IMR-90 (cell line): ENCODE data around the gene ARHGAP31. TPM values are rescaled to one million over a fixed set of nuclear protein-coding genes. Genes with fewer than 3 reads are reported as not detected.
A peak's percentile ranks its signal among the peaks of the same experiment; 100 is the strongest.

ENCODE experiments used
- ATAC-seq: fragments of 200-7000 bp; cut with Tn5 transposase; 2 replicates; pipeline ENCODE4 v1.9.1; 2020; ENCODE audit warnings: low read depth, mild to moderate bottlenecking, moderate library complexity
- BruUV-seq: library from RNA; stranded (reverse); fragments of 400-500 nt; replicated peaks from 2 replicates; lab custom pipeline; 2021; lab: Mats Ljungman, UMichigan
- CTCF ChIA-PET: fragments of 300-600 bp; formaldehyde crosslinking; extraction: SDS; loops from one replicate; lab custom pipeline; 2021; ENCODE audit warnings: antibody characterized with exemption; lab: Yijun Ruan, JAX
- POLR2A ChIA-PET: fragments of 300-600 bp; sonication (Branson Sonifier 250); formaldehyde crosslinking; loops from one replicate; lab custom pipeline; 2022; ENCODE audit warnings: antibody characterized with exemption; ENCODE audit not compliant: unreplicated experiment; lab: Charles Lee
- DNase-seq: peaks from one replicate; pipeline ENCODE4 v3.0.0; 2013
- H2AFZ ChIP-seq: replicated peaks from 2 replicates; pipeline ENCODE3; 2013; ENCODE audit warnings: low read length, mild to moderate bottlenecking; ENCODE audit not compliant: poor library complexity
- H2AK5ac ChIP-seq: 2 replicates; pipeline ENCODE4 v1.6.1; 2013; ENCODE audit warnings: low read depth, low read length, inconsistent platforms
- H2AK9ac ChIP-seq: replicated peaks from 2 replicates; pipeline ENCODE3; 2013; ENCODE audit warnings: mild to moderate bottlenecking, low read depth, low read length, moderate library complexity; ENCODE audit not compliant: poor library complexity
- H2BK120ac ChIP-seq: 2 replicates; pipeline ENCODE4 v1.6.1; 2013; ENCODE audit warnings: low read depth, low read length, inconsistent platforms
- H2BK15ac ChIP-seq: 3 replicates; pipeline ENCODE4 v1.6.1; 2013; ENCODE audit warnings: low read depth, low read length, inconsistent platforms
- H2BK20ac ChIP-seq: 2 replicates; pipeline ENCODE4 v1.6.1; 2013; ENCODE audit warnings: low read depth, mild to moderate bottlenecking, inconsistent platforms, low read length, moderate library complexity
- H2BK5ac ChIP-seq: 2 replicates; pipeline ENCODE4 v1.6.1; 2013; ENCODE audit warnings: mild to moderate bottlenecking, low read depth, low read length, inconsistent platforms; ENCODE audit not compliant: poor library complexity, severe bottlenecking
- H3K14ac ChIP-seq: replicated peaks from 2 replicates; pipeline ENCODE4 v1.6.1; 2013; ENCODE audit warnings: low read depth, low read length, inconsistent platforms
- H3K18ac ChIP-seq: 2 replicates; pipeline ENCODE4 v1.6.1; 2013; ENCODE audit warnings: low read depth, low read length, control low read depth
- H3K23ac ChIP-seq: 2 replicates; pipeline ENCODE4 v1.6.1; 2013; ENCODE audit warnings: low read depth, low read length, inconsistent platforms
- H3K27ac ChIP-seq: 2 replicates; pipeline ENCODE4 v1.5.1; 2013; ENCODE audit warnings: mild to moderate bottlenecking, control low read depth, low read length; ENCODE audit not compliant: insufficient read depth
- H3K27me3 ChIP-seq: 2 replicates; pipeline ENCODE4 v1.6.1; 2013; ENCODE audit warnings: low read length; ENCODE audit not compliant: control insufficient read depth, insufficient read depth
- H3K36me3 ChIP-seq: 2 replicates; pipeline ENCODE4 v1.6.1; 2013; ENCODE audit warnings: low read length, mixed read lengths; ENCODE audit not compliant: control insufficient read depth, insufficient read depth
- H3K4ac ChIP-seq: 2 replicates; pipeline ENCODE4 v1.6.1; 2013; ENCODE audit warnings: low read depth, low read length, inconsistent platforms
- H3K4me1 ChIP-seq: 2 replicates; pipeline ENCODE4 v1.6.1; 2013; ENCODE audit warnings: low read length, mixed read lengths; ENCODE audit not compliant: control insufficient read depth, insufficient read depth
- H3K4me2 ChIP-seq: 2 replicates; pipeline ENCODE4 v1.6.1; 2013; ENCODE audit warnings: low read depth, mild to moderate bottlenecking, control low read depth, low read length, moderate library complexity
- H3K4me3 ChIP-seq: 2 replicates; pipeline ENCODE4 v1.5.1; 2013; ENCODE audit warnings: low read depth, mild to moderate bottlenecking, control low read depth, low read length, moderate library complexity; ENCODE audit not compliant: insufficient read depth
- H3K56ac ChIP-seq: 2 replicates; pipeline ENCODE4 v1.6.1; 2013; ENCODE audit warnings: low read length, inconsistent platforms; ENCODE audit not compliant: insufficient read depth; ENCODE audit errors: extremely low read depth
- H3K79me1 ChIP-seq, 2 experiments: 2 replicates each; pipeline ENCODE4 v1.6.1; 2013; ENCODE audit warnings: low read length in 2 of 2, inconsistent platforms in 1 of 2, low read depth in 1 of 2
- H3K9ac ChIP-seq: 2 replicates; pipeline ENCODE4 v1.6.1; 2013; ENCODE audit warnings: low read depth, low read length, control low read depth
- H3K9me1 ChIP-seq: 2 replicates; pipeline ENCODE4 v1.6.1; 2013; ENCODE audit warnings: low read length, inconsistent platforms; ENCODE audit not compliant: insufficient read depth
- H3K9me3 ChIP-seq: 2 replicates; pipeline ENCODE4 v1.6.1; 2013; ENCODE audit warnings: low read length; ENCODE audit not compliant: control insufficient read depth, insufficient read depth
- H4K20me1 ChIP-seq: 2 replicates; pipeline ENCODE4 v1.6.1; 2013; ENCODE audit warnings: low read length, inconsistent platforms; ENCODE audit not compliant: insufficient read depth
- H4K5ac ChIP-seq: 2 replicates; pipeline ENCODE4 v1.6.1; 2013; ENCODE audit warnings: mild to moderate bottlenecking, low read depth, low read length, control low read depth
- H4K8ac ChIP-seq, 2 experiments: 2 replicates each; pipeline ENCODE4 v1.6.1; 2013; ENCODE audit warnings: low read depth in 2 of 2, low read length in 2 of 2, control low read depth in 1 of 2, inconsistent platforms in 1 of 2
- H4K91ac ChIP-seq: 2 replicates; pipeline ENCODE4 v1.6.1; 2013; ENCODE audit warnings: low read depth, low read length, inconsistent platforms; ENCODE audit not compliant: insufficient read depth
- BHLHE40 ChIP-seq: fragments of 150-350 bp; IDR thresholded peaks from 2 replicates; pipeline ENCODE4 v1.6.1; 2016; ENCODE audit warnings: mild to moderate bottlenecking, low read depth, low read length
- CHD1 ChIP-seq: IDR thresholded peaks from 2 replicates; pipeline ENCODE4 v1.6.1; 2012; ENCODE audit warnings: low read depth, low read length, improper control_type of control experiment
- CTCF ChIP-seq: conservative IDR thresholded peaks from 2 replicates; pipeline ENCODE4 v1.5.1; 2012; ENCODE audit warnings: mild to moderate bottlenecking, low read depth, low read length, improper control_type of control experiment
- MAFK ChIP-seq: IDR thresholded peaks from 2 replicates; pipeline ENCODE4 v1.6.1; 2012; ENCODE audit warnings: low read depth, low read length, improper control_type of control experiment
- NFE2L2 ChIP-seq: fragments of 150-350 bp; IDR thresholded peaks from 2 replicates; pipeline ENCODE4 v1.6.1; 2016; ENCODE audit warnings: low read depth, mild to moderate bottlenecking, low read length
- POLR2A ChIP-seq: IDR thresholded peaks from 2 replicates; pipeline ENCODE4 v1.6.1; 2012; ENCODE audit warnings: mild to moderate bottlenecking, low read depth, low read length
- RCOR1 ChIP-seq: IDR thresholded peaks from 2 replicates; pipeline ENCODE4 v1.6.1; 2012; ENCODE audit warnings: mild to moderate bottlenecking, low read length, improper control_type of control experiment; ENCODE audit not compliant: insufficient replicate concordance
- USF2 ChIP-seq: fragments of 150-350 bp; IDR thresholded peaks from 2 replicates; pipeline ENCODE4 v1.6.1; 2017; ENCODE audit warnings: mild to moderate bottlenecking, antibody characterized with exemption, low read length, low read depth
- WGBS, 2 experiments: methylation state at CpG; one replicate each; pipeline versions ENCODE4 v1.1.5 to v1.1.7; 2013; ENCODE audit warnings: missing lambda C conversion rate in 2 of 2; ENCODE audit not compliant: insufficient read length in 1 of 2; ENCODE audit errors: extremely low coverage in 2 of 2; 5-methylcytosine and 5-hydroxymethylcytosine counted together
- dilution Hi-C: fragments of 300-500 bp; cut with HindIII; formaldehyde crosslinking; loops from one replicate; pipeline ENCODE4 v1.14.3; 2018; ENCODE audit warnings: low sequenced_read_pairs; ENCODE audit not compliant: unreplicated experiment
- in situ Hi-C: fragments of 300-500 bp; cut with MboI; formaldehyde crosslinking; loops from 3 replicates; pipeline ENCODE4 v1.14.3; 2019; ENCODE audit warnings: low sequenced_read_pairs, inconsistent platforms, mixed read lengths
- intact Hi-C: fragments of 100-400 bp; cut with micrococcal nuclease; formaldehyde crosslinking; loops from 2 replicates; pipeline ENCODE4 v1.10.0; 2022
- polyA plus RNA-seq, 3 experiments: library from polyadenylated mRNA; depleted of rRNA; stranded (reverse); fragments of >200 nt; gene quantifications; 2 replicates each; pipeline ENCODE4 v1.2.3, GENCODE V29; 2012; ENCODE audit warnings: low replicate concordance in 1 of 3
- total RNA-seq: library from RNA; depleted of rRNA; stranded (reverse); fragments of >200 nt; gene quantifications from 2 replicates; pipeline ENCODE4 v1.2.3, GENCODE V29; 2012

ARHGAP31 gene
- total and polyA plus RNA-seq, 2 of the 4 experiments (the other 2 are of a cell fraction), result 6.6 to 7.7 TPM

- POLR2A ChIA-PET, result no interaction called here
- Histone ChIP-seq H2AFZ (no peak overlapping the region), H3K9me1 (peaks cover 27% of the 10 kb centered on the region), H3K27me3 (no peaks in the 10 kb centered on the region), H2AK9ac (no peak overlapping the region), H3K4me2 (no peak overlapping the region), H3K14ac (0 out of 2 replicates have a peak overlapping the region, but pooled peaks have one; percentile 31), H2BK120ac (0 out of 2 replicates have a peak overlapping the region, but pooled peaks have one; percentile 62), H3K4ac (no peak overlapping the region), H2BK15ac (no peak overlapping the region), H2BK5ac (no peak overlapping the region), H3K23ac (no peak overlapping the region), H3K27ac (no peak overlapping the region), H2AK5ac (no peak overlapping the region), H3K56ac (no peak overlapping the region), H4K5ac (no peak overlapping the region), H4K20me1 (peaks cover 5% of the 10 kb centered on the region; the same call in 1 of the 2 replicates), H4K8ac (no peak overlapping the region), H4K91ac (no peak overlapping the region), H3K9me3 (no peaks in the 10 kb centered on the region), H3K79me1 (peaks cover 30 to 83% of the 10 kb centered on the region in 2 experiments), H3K18ac (no peak overlapping the region), H3K4me3 (no peak overlapping the region), H3K4me1 (peaks cover 17% of the 10 kb centered on the region), H2BK20ac (peak overlapping the region; percentile 20; the same call in 1 of the 2 replicates), H3K9ac (no peak overlapping the region), H3K36me3 (peaks cover 1% of the 10 kb centered on the region; the same call in 1 of the 2 replicates)
- dilution Hi-C loops (no loop called here), in situ Hi-C loops (no loop called here), intact Hi-C loops (no loop called here)
- CTCF ChIA-PET, result no interaction called here
- TF ChIP-seq BHLHE40 (no peak), NFE2L2 (no peak), USF2 (no peak), RCOR1 (no peak), POLR2A (no peak), MAFK (no peak), CTCF (no peak), CHD1 (no peak)
- no TSS peak for BruUV-seq
- DNase-seq (no peak), ATAC-seq (no peak)
- 100% methylated on average over 1 of the region's 1 CpG; no CpG with 5 or more reads in 1 of the 2 experiments for WGBS, 2 experiments
These were observed 11.1 kb downstream of the ARHGAP31 start for GRCh38 chr3:119305286-119305685.
